Common myeloid progenitor, CD34-positive (primary cell): ENCODE results near the gene PVR.

Experiments
- CTCF ChIA-PET: fragments of 350-600 bp; sonication (Branson Sonifier 250); formaldehyde crosslinking; loops from one replicate; lab custom pipeline; 2021; ENCODE audit warnings: antibody characterized with exemption; lab: Charles Lee
- POLR2A ChIA-PET: fragments of 350-600 bp; sonication (Branson Sonifier 250); formaldehyde crosslinking; loops from one replicate; lab custom pipeline; 2021; ENCODE audit warnings: antibody characterized with exemption; lab: Charles Lee
- DNase-seq, 3 donors: peaks; one replicate each; pipeline versions ENCODE4 v3.0.0 to v3.0.0-alpha.2; 2013
- H3K27ac ChIP-seq, 2 experiments: 1 replicate in 1 of 2; 2 replicates in 1 of 2; pipeline ENCODE4 v1.7.0; 2013; ENCODE audit warnings: inconsistent platforms in 2 of 2, low read length in 2 of 2, mild to moderate bottlenecking in 2 of 2, low read depth in 1 of 2, moderate library complexity in 1 of 2; ENCODE audit not compliant: severe bottlenecking in 2 of 2, insufficient read depth in 1 of 2, poor library complexity in 1 of 2
- H3K27me3 ChIP-seq, 5 experiments: replicated peaks in 2 of 5; 1 replicate in 3 of 5; 2 replicates in 2 of 5; pipeline versions ENCODE4 v1.6.1 to v1.7.0; 2013; ENCODE audit warnings: low read length in 4 of 5, mild to moderate bottlenecking in 2 of 5, moderate library complexity in 2 of 5, inconsistent platforms in 1 of 5; ENCODE audit not compliant: insufficient read depth in 5 of 5, control insufficient read depth in 4 of 5
- H3K36me3 ChIP-seq, 4 experiments: 1 replicate in 2 of 4; 2 replicates in 2 of 4; pipeline versions ENCODE4 v1.6.1 to v1.7.0; 2013; ENCODE audit warnings: low read length in 3 of 4, control low read depth in 1 of 4, mild to moderate bottlenecking in 1 of 4; ENCODE audit not compliant: control insufficient read depth in 4 of 4, insufficient read depth in 4 of 4
- H3K4me1 ChIP-seq, 4 experiments: 1 replicate in 3 of 4; 2 replicates in 1 of 4; pipeline versions ENCODE4 v1.6.1 to v1.7.1; 2013; ENCODE audit warnings: low read length in 3 of 4, mild to moderate bottlenecking in 3 of 4, control low read depth in 1 of 4, inconsistent platforms in 1 of 4, moderate library complexity in 1 of 4; ENCODE audit not compliant: control insufficient read depth in 4 of 4, insufficient read depth in 4 of 4; ENCODE audit errors: control extremely low read depth in 1 of 4
- H3K4me3 ChIP-seq, 7 experiments: 1 replicate in 4 of 7; 2 replicates in 3 of 7; pipeline versions ENCODE4 v1.5.1 to v1.7.0; 2013; ENCODE audit warnings: mild to moderate bottlenecking in 7 of 7, low read length in 6 of 7, moderate library complexity in 6 of 7, inconsistent platforms in 2 of 7, low read depth in 2 of 7, control low read depth in 1 of 7; ENCODE audit not compliant: insufficient read depth in 4 of 7, control insufficient read depth in 1 of 7; ENCODE audit errors: extremely low read depth in 1 of 7
- H3K9me3 ChIP-seq, 5 experiments: 1 replicate in 4 of 5; 2 replicates in 1 of 5; pipeline versions ENCODE4 v1.6.1 to v1.7.1; 2013; ENCODE audit warnings: low read length in 4 of 5, mild to moderate bottlenecking in 2 of 5, inconsistent platforms in 1 of 5, low read depth in 1 of 5, moderate library complexity in 1 of 5; ENCODE audit not compliant: control insufficient read depth in 4 of 5, insufficient read depth in 2 of 5; ENCODE audit errors: control extremely low read depth in 1 of 5
- WGBS: methylation state at CpG from one replicate; pipeline ENCODE4 v1.1.5; 2013; ENCODE audit not compliant: insufficient coverage; 5-methylcytosine and 5-hydroxymethylcytosine counted together

The PVR gene

GRCh38 chr19:44684892-44685863 is 41.5 kb downstream of the PVR start:
- Histone ChIP-seq H3K36me3 (no peaks in the 10 kb centered on the region), H3K4me3 (peak overlapping the region in 1 of 7 experiments; percentile 21), H3K9me3 (no peaks in the 10 kb centered on the region), H3K27ac (no peak overlapping the region), H3K4me1 (peaks cover 3 to 39% (median 24%) of the 10 kb centered on the region in 4 experiments), H3K27me3 (peaks cover 0 to 7% (median 0%) of the 10 kb centered on the region in 5 experiments)
- 45% methylated on average over 18 of the region's 25 CpGs for WGBS
- ChIA-PET POLR2A (interaction anchor here (0.6 kb wide), 1 partner anchor 191 kb away, joined by 3 read pairs; no protein-coding TSS in a partner anchor), CTCF (interaction anchor here (8.7 kb wide), 1 partner anchor 88 kb away, joined by 138 read pairs; the partner anchor contains the start of gene CBLC)
- DNase-seq: peak; percentile 27 to 60 (median 52)

GRCh38 chr19:44685877-44686276 is 42.2 kb downstream of the PVR start:
- H3K4me1 ChIP-seq: peaks cover 3 to 39% (median 24%) of the 10 kb centered on the region in 4 experiments
- no peak overlapping the region for H3K27ac ChIP-seq
- H3K27me3 ChIP-seq: peaks cover 0 to 7% (median 0%) of the 10 kb centered on the region in 5 experiments
- ChIA-PET CTCF (interaction anchor here (0.7 to 8.7 kb wide), 2 partner anchors 32 to 87 kb away, joined by 3 to 138 read pairs; partner anchors contain the start of gene CBLC), POLR2A (interaction anchor here (0.6 kb wide), 1 partner anchor 191 kb away, joined by 3 read pairs; no protein-coding TSS in a partner anchor)
- DNase-seq: peak in 2 of 3 donors; percentile 32 to 40
- no peaks in the 10 kb centered on the region for H3K36me3 ChIP-seq
- H3K9me3 ChIP-seq: no peaks in the 10 kb centered on the region
- 0% methylated on average over 2 of the region's 4 CpGs for WGBS
- no peak overlapping the region for H3K4me3 ChIP-seq

- H3K27me3 ChIP-seq: peaks cover 0 to 7% (median 0%) of the 10 kb centered on the region in 5 experiments
- CTCF ChIA-PET: interaction anchor here (8.7 kb wide), 1 partner anchor 86 kb away, joined by 138 read pairs; the partner anchor contains the start of gene CBLC
- POLR2A ChIA-PET: no interaction called here
- no peak for DNase-seq
- 85% methylated on average over 2 of the region's 4 CpGs for WGBS
- no peak overlapping the region for H3K27ac ChIP-seq
- H3K9me3 ChIP-seq: no peaks in the 10 kb centered on the region
- no peak overlapping the region for H3K4me3 ChIP-seq
- H3K36me3 ChIP-seq: no peaks in the 10 kb centered on the region
- peaks cover 3 to 46% (median 32%) of the 10 kb centered on the region in 4 experiments for H3K4me1 ChIP-seq
These were observed 43.2 kb downstream of the PVR start for GRCh38 chr19:44686896-44687295.

- Histone ChIP-seq H3K4me3 (no peak overlapping the region), H3K36me3 (no peaks in the 10 kb centered on the region), H3K27me3 (peaks cover 0 to 7% (median 0%) of the 10 kb centered on the region in 5 experiments), H3K9me3 (no peaks in the 10 kb centered on the region), H3K4me1 (peaks cover 7 to 56% (median 41%) of the 10 kb centered on the region in 4 experiments), H3K27ac (no peak overlapping the region)
- WGBS: 84% methylated on average over 6 of the region's 7 CpGs
- CTCF ChIA-PET: interaction anchor here (0.6 to 8.7 kb wide), 11 partner anchors 22 to 155 kb away, joined by 3 to 138 read pairs (median 4); partner anchors contain the start of gene CBLC
- POLR2A ChIA-PET: interaction anchor here (0.7 kb wide), 2 partner anchors 108 to 158 kb away, joined by 3 read pairs; partner anchors contain the start of gene NECTIN2
- peak in 2 of 3 donors; percentile 56 to 62 for DNase-seq
These were observed 44.2 kb downstream of the PVR start for GRCh38 chr19:44687888-44688287.

DNA sequence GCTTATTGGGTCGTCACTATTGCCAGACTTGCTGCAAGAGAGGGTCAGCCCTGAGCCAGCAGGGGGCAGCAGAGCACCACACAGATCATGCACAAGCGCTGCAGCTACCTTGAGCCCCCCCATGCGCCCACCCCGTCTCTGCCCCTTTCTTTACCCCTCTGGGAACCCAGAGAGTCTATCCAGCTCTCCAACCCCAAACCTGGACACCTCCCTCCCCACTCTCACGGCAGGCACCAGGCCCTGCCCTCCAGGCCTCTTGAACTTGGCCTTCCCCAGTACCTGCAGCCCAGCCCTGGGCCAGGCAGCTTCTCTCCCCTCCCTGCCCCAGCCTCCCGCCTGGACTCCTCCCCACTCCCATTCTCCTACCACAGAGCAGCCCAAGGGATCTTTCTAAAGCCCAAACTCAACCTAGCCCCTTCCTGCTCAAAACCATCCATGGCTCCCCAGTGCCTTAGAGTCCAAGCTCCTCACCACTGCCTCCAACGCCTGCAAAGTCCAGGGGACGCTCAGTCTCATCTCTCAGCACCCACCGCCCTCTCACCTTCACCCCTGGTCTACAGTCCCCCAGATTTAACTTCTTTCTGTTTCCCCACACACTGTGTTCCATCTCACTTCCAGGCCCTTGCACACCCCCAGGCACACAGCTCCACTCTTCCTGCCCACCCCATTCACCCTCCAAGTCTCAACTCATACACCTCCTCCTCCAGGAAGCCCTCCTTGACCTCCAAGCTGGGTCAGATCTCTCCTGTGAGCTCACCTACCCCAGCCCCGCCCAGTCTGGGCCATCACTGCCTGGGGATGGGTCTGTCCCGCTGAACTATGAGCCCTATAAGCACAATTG is 45.8 kb downstream of the PVR start:
- H3K27me3 ChIP-seq: peaks cover 0 to 5% (median 0%) of the 10 kb centered on the region in 5 experiments
- peak; percentile 82 to 92 (median 88) for DNase-seq
- ChIA-PET CTCF (interaction anchor here (0.8 to 8.7 kb wide), 18 partner anchors 11 to 428 kb away, joined by 3 to 138 read pairs (median 6); partner anchors contain the start of gene CBLC), POLR2A (interaction anchor here (1.2 to 2.2 kb wide), 3 partner anchors 30 to 34 kb away, joined by 4 to 10 read pairs (median 5); no protein-coding TSS in a partner anchor)
- no peak overlapping the region for H3K27ac ChIP-seq
- peaks cover 7 to 46% (median 40%) of the 10 kb centered on the region in 4 experiments for H3K4me1 ChIP-seq
- WGBS: 45% methylated on average over 9 of the region's 11 CpGs
- peak overlapping the region in 1 of 7 experiments; percentile 24 for H3K4me3 ChIP-seq
- no peaks in the 10 kb centered on the region for H3K9me3 ChIP-seq
- no peaks in the 10 kb centered on the region for H3K36me3 ChIP-seq

DNA sequence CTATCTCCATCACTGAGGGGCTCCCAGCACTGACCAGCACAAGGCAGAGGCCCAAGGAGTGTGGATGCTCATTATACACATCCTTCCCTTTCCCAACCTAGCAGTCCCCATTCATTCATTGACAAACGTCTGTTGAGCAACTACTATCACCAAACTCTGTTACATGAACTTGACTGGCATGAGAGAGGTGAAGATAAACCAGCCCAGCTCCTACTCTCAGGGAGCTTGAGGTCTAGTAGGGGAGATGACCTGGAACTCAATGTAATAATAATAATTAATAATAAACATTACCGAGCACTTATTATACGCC is 46.4 kb downstream of the PVR start:
- Histone ChIP-seq H3K9me3 (no peaks in the 10 kb centered on the region), H3K27me3 (peaks cover 0 to 5% (median 0%) of the 10 kb centered on the region in 5 experiments), H3K36me3 (no peaks in the 10 kb centered on the region), H3K4me3 (no peak overlapping the region), H3K27ac (no peak overlapping the region), H3K4me1 (peaks cover 7 to 45% (median 36%) of the 10 kb centered on the region in 4 experiments)
- no peak for DNase-seq
- no CpG with 5 or more reads among the region's 3 CpGs for WGBS
- POLR2A ChIA-PET: interaction anchor here (1.2 to 2.2 kb wide), 3 partner anchors 30 to 34 kb away, joined by 4 to 10 read pairs (median 5); no protein-coding TSS in a partner anchor
- CTCF ChIA-PET: interaction anchor here (1.0 to 8.7 kb wide), 14 partner anchors 25 to 427 kb away, joined by 3 to 138 read pairs (median 7); partner anchors contain the start of gene CBLC
